Measurements from ENCODE around the gene MRPL34.
"Not testable (repeated sequence)": the region's sequence is repeated elsewhere in the genome, so short reads cannot be mapped to it uniquely, and the experiment has no call there.

Gene MRPL34

DNA sequence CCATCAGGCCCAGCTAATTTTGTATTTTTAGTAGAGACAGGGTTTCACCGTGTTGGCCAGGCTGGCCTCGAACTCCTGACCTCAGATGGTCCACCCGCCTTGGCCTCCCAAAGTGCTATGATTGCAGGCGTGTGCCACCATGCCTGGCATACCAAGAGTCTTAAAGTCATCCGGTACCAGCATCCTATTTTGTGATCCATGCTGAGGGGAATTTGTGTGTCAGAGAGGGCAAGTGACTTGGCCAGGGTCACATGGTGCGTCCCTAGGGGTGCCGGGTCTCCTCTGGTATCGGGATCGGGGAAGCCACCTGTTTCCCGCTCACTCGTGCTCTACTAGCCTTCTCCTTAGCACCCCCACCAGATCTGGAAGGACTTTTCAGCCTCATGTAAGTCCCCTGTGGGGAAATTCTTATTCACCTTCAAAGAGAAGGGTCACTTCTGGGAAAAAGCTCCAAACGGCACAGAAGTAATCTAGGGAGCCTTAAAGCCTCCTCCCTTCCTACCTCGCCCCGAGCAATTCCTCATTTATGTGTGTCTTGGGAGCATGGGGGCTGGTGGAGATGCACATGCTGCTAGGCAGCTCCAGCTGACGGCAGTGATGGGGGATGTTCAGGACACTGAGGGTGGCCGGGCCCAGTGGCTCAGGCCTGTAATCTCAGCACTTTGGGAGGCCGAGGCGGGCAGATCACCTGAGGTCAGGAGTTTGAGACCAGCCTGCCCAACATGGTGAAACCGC lies 30.1 kb upstream of the MRPL34 start:
- H3K27ac Mint-ChIP-seq: no peak overlapping the region
- no peaks in the 10 kb centered on the region for H3K27me3 Mint-ChIP-seq
- no peaks in the 10 kb centered on the region for H3K4me1 Mint-ChIP-seq
- no peak overlapping the region for H3K4me3 Mint-ChIP-seq
- no peaks in the 10 kb centered on the region for H3K9me3 Mint-ChIP-seq
- DNase-seq (no peak), ATAC-seq (no peak)
- H3K36me3 Mint-ChIP-seq (ENCODE audit: low read depth): peaks cover 23% of the 10 kb centered on the region

DNA sequence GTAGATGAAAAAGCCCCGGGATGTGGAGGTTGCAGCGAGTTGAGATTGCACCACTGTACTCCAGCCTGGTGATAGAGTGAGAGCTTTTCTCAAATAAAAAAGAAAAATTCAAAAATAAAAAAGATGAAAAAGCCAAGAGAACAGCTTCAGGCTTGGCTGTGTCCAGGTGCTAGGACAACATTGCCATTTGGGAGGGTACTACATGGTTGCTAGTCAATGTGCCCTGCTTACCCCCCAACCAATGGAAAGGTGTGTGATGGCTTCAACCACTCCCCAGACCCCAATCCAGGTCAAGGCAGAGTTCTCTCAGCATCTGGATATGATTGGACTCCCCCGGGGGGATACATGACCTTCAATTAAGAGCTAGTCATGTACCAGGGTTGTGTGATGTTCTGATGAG lies 26.2 kb upstream of the MRPL34 start:
- peaks cover 20% of the 10 kb centered on the region for H3K36me3 Mint-ChIP-seq (ENCODE audit: low read depth)
- no peak overlapping the region for H3K27ac Mint-ChIP-seq
- no peaks in the 10 kb centered on the region for H3K9me3 Mint-ChIP-seq
- DNase-seq (no peak), ATAC-seq (no peak)
- H3K27me3 Mint-ChIP-seq: no peaks in the 10 kb centered on the region
- no peak overlapping the region for H3K4me3 Mint-ChIP-seq
- peaks cover 10% of the 10 kb centered on the region for H3K4me1 Mint-ChIP-seq

DNA sequence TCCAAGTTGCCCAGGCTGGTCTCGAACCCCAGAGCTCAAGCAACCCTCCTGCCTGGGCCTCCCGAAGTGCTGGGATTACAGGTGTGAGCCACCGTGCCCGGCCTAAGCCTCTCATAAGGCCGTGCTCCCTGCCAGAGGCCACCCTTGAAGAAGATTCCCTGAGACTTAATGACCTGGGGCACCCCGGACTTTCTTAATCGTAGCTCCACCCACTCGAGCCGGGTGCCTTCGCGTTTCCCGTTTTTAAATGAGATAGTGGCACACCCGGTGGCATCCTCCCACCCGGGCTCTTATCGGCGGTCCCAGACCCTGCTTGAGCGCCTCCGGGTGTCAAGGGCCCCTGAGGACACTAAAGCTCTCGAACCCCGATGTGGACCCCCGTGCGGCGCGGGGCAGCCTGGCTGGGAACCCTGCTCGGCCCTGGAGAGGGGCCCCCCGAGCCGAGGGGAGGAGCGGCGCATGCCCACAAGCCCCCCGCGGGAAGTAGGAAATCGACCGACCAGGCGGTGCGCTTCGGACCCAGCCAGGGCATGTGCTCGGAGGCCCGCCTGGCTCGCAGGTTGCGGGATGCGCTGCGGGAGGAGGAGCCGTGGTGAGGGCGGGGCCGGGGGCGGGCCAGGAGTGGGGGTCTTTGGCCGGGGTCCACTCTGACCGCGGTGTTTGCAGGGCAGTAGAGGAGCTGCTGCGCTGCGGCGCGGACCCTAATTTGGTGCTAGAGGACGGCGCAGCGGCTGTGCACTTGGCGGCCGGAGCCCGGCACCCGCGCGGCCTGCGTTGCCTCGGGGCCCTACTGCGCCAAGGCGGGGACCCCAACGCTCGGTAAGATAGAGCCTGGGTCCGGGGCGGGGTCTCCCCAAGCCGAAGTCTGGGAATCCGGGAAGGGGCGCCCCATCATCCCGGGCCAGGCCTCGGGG lies 24.0 kb upstream of the MRPL34 start, which contains the start of gene ANKLE1:
Gene ANKLE1, plus strand, starts transcription at position 511 of the 914 bp plus-strand sequence. Its CDS starts 20 bp downstream, at position 531.
- Mint-ChIP-seq H3K27ac (peak within 1 kb of the TSS; percentile 80), H3K36me3 (ENCODE audit: low read depth) (peaks cover 24% of the 10 kb centered on the region), H3K27me3 (no peaks in the 10 kb centered on the region), H3K4me1 (peaks cover 10% of the 10 kb centered on the region), H3K9me3 (no peaks in the 10 kb centered on the region), H3K4me3 (peak within 1 kb of the TSS; percentile 90)
- DNase-seq (peak; percentile 84), ATAC-seq (peak; percentile 63)

DNA sequence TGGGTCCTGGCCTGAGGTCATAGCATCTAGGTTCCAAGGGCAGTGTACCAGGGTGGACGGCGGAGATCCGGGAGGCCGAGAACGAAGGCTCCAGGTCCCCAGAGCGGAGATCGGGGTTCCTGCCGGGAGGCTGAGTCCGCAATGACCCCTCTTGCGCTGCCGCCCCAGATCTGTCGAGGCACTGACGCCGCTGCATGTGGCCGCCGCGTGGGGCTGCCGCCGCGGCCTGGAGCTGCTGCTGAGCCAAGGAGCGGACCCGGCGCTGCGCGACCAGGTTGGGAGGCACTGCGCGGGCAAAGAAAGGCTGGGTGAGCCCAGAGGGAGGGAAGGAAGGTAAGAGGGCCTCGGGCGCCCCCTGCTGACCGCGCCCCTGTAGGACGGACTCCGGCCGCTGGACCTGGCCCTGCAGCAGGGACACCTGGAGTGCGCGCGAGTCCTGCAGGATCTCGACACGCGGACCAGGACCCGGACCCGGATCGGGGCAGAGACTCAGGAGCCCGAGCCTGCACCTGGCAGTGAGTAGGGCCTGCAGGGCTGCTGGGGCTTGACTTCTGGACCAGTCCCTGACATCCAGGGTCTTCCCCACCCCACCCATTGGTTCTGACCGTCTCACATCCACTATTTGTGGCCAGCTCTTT lies 23.1 kb upstream of the MRPL34 start:
- Mint-ChIP-seq H3K27ac (peak overlapping the region; percentile 80), H3K4me1 (peaks cover 10% of the 10 kb centered on the region), H3K27me3 (no peaks in the 10 kb centered on the region), H3K4me3 (peak overlapping the region; percentile 90), H3K36me3 (ENCODE audit: low read depth) (peaks cover 22% of the 10 kb centered on the region), H3K9me3 (no peaks in the 10 kb centered on the region)
- ATAC-seq (peak; percentile 86), DNase-seq (peak; percentile 89)

DNA sequence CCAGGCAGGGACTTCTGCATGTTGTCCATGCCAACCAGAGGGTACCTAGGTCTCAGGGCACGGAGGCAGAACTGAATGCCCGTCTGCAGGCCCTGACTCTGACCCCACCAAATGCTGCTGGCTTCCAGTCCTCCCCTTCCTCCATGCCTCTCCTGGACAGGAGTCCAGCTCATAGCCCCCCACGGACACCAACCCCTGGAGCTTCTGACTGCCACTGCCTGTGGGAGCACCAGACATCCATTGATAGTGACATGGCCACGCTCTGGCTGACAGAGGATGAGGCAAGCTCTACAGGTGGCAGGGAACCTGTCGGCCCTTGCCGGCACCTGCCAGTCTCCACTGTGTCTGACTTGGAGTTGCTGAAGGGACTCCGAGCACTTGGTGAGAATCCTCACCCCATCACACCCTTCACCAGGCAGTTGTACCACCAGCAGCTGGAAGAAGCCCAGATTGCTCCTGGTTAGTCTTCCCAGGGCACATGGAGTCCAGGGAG lies 22.1 kb upstream of the MRPL34 start:
- Mint-ChIP-seq H3K4me3 (peak overlapping the region; percentile 40), H3K4me1 (peaks cover 10% of the 10 kb centered on the region), H3K9me3 (no peaks in the 10 kb centered on the region), H3K27ac (no peak overlapping the region), H3K27me3 (no peaks in the 10 kb centered on the region), H3K36me3 (ENCODE audit: low read depth) (peaks cover 22% of the 10 kb centered on the region)
- no peak for DNase-seq
- ATAC-seq: no peak

DNA sequence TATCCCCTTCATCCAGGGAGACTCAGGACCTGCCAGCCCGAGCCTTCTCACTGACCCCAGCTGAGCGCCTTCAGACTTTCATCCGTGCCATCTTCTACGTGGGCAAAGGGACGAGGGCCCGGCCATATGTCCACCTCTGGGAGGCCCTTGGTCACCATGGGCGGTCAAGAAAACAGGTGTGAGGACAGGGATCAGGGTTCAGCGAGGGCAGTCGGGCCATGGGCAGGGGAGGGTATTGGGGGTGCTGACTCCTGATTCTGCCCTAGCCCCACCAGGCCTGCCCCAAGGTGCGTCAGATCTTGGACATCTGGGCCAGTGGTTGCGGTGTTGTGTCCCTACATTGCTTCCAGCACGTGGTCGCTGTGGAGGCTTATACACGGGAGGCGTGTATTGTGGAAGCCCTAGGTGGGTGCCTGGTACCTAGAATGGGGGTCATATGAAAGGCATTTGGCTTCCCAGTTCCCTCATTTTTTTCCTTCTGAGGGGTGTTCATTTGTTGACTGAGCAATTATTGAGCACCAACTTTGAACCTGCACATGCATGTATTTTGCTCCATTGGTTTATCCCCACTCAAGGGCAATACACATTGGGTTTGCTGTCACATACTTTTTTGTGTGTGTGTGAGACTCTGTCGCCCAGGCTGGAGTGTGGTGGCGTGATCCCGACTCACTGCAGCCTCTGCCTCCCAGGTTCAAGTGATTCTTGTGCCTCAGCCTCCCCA lies 20.1 kb upstream of the MRPL34 start:
- no peak for DNase-seq
- no peak for ATAC-seq
- Mint-ChIP-seq H3K27me3 (no peaks in the 10 kb centered on the region), H3K36me3 (ENCODE audit: low read depth) (peaks cover 20% of the 10 kb centered on the region), H3K4me3 (no peak overlapping the region), H3K27ac (no peak overlapping the region), H3K9me3 (no peaks in the 10 kb centered on the region), H3K4me1 (peaks cover 10% of the 10 kb centered on the region)

DNA sequence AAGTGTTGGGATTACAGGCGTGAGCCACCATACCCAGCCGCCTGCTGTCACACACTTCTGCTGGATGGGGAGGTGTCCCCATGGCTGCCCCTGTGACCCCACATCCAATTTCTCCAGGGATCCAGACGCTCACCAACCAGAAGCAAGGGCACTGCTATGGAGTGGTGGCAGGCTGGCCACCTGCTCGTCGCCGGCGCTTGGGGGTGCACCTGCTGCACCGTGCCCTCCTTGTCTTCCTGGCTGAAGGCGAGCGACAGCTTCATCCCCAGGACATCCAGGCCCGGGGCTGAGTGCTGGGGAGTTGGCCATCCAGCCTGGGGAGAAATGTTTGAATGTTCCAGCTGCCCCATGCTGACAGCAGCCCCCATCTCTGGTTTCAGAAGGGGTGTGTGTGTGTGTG lies 19.4 kb upstream of the MRPL34 start:
- Mint-ChIP-seq H3K4me3 (no peak overlapping the region), H3K27ac (no peak overlapping the region), H3K36me3 (ENCODE audit: low read depth) (peaks cover 20% of the 10 kb centered on the region), H3K9me3 (no peaks in the 10 kb centered on the region), H3K27me3 (no peaks in the 10 kb centered on the region), H3K4me1 (peaks cover 8% of the 10 kb centered on the region)
- DNase-seq (no peak), ATAC-seq (no peak)

DNA sequence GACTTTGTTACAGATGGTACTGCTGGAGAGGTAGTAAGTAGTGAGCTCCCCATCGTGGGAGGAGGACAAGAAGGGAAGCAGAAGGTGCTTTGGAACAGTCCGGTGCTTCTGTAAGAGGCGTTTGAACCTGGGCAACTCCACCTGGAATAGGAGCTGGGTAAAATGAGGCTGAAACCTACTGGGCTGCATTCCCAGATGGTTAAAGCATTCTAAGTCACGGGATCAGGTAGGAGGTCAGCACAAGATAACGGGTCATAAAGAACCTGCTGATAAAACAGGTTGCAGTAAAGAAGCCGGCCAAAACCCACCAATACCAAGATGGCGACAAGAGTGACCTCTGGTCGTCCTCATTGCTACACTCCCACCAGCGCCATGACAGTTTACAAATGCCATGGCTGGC lies 18.9 kb upstream of the MRPL34 start:
- peaks cover 20% of the 10 kb centered on the region for H3K36me3 Mint-ChIP-seq (ENCODE audit: low read depth)
- no peak overlapping the region for H3K4me3 Mint-ChIP-seq
- H3K4me1 Mint-ChIP-seq: peaks cover 5% of the 10 kb centered on the region
- DNase-seq: no peak
- no peak overlapping the region for H3K27ac Mint-ChIP-seq
- ATAC-seq: no peak
- no peaks in the 10 kb centered on the region for H3K9me3 Mint-ChIP-seq
- H3K27me3 Mint-ChIP-seq: no peaks in the 10 kb centered on the region

DNA sequence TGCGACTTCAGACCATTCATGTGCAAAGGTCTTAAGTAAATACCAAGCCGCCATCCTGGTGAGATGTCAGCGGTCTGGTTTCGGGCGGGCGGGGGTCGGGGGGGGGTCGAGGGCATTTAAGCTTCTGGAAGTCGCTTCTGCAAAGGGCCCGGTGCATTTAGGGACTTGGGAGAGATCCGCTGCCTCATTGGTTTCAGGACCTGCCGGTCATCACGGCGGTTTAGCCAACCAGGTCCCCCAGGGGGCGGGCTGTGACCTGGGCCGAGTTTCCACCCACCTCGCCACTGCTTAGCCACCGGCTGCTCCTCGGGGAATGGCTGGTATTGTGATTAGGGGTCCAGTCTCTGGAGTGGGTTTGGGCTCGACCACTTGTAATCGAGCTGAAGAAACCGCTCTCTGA lies 16.2 kb upstream of the MRPL34 start:
- ATAC-seq (no peak), DNase-seq (peak; percentile 72)
- H3K4me1 Mint-ChIP-seq: peaks cover 10% of the 10 kb centered on the region
- H3K36me3 Mint-ChIP-seq (ENCODE audit: low read depth): peaks cover 15% of the 10 kb centered on the region
- H3K27me3 Mint-ChIP-seq: no peaks in the 10 kb centered on the region
- H3K9me3 Mint-ChIP-seq: no peaks in the 10 kb centered on the region
- H3K27ac Mint-ChIP-seq: no peak overlapping the region
- H3K4me3 Mint-ChIP-seq: no peak overlapping the region

DNA sequence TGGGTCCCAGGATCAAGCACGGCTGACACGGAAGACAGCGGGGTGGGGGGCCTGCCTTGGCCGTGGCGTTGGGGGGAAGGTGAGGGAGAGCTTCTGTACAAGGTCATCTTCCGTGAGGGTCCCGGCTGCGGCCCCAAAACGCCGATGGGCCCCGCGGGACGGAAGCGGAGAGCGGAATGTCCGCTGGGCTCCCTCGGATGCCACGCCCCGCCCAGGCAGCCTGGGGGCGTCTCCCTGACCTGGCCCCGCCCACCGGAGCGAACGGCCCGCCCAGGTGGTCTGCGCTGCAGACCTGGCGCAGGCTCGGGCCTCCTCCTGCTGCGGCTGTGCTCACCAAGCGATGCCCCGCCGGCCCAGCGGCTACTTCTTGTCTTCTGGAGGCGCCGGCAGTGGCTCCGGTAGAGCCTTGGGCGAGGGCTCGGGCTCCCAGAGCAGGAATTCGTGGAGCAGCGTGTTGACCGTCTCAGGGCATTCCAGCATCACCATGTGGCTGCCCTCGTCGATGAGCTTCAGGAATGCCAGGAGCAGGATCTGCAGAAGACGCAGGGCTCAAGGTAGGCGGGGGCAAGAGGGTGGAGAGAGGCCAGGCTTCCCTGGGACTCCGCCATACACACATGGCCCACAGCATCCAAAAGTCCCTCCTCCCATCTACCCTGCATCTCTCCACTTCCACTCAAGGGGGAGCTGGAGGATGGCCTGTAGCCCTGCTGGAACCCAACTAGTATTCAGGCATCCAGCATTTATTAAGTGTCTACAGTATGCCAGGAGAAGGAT lies 13.2 kb upstream of the MRPL34 start:
- peak; percentile 96 for ATAC-seq
- Mint-ChIP-seq H3K9me3 (no peaks in the 10 kb centered on the region), H3K27me3 (no peaks in the 10 kb centered on the region), H3K4me1 (peaks cover 19% of the 10 kb centered on the region), H3K36me3 (ENCODE audit: low read depth) (peaks cover 8% of the 10 kb centered on the region), H3K4me3 (peak overlapping the region; percentile 89), H3K27ac (peak overlapping the region; percentile 81)
- DNase-seq: peak; percentile 90

DNA sequence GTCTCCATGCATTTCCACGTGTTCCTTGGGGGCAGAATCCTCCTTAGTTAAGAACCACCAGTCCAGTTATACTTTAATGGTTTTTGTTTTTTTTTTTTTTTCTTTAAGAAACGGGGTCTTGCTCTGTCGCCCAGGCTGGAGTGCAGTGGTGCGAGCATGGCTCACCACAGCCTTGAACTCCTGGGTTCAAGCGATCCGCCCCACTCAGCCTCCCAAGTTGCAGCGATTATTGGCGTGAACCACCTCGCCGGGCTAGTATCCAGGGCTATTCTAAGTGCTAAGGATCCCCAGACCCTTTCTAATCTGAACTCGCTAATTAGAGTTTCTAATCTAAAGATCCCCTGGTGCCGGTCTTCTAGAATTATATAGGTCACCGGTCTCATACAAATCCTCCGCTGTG lies 12.1 kb upstream of the MRPL34 start:
- DNase-seq: no peak
- peaks cover 19% of the 10 kb centered on the region for H3K4me1 Mint-ChIP-seq
- no peaks in the 10 kb centered on the region for H3K9me3 Mint-ChIP-seq
- peaks cover 13% of the 10 kb centered on the region for H3K36me3 Mint-ChIP-seq (ENCODE audit: low read depth)
- no peak overlapping the region for H3K4me3 Mint-ChIP-seq
- H3K27me3 Mint-ChIP-seq: no peaks in the 10 kb centered on the region
- no peak overlapping the region for H3K27ac Mint-ChIP-seq
- ATAC-seq: no peak

DNA sequence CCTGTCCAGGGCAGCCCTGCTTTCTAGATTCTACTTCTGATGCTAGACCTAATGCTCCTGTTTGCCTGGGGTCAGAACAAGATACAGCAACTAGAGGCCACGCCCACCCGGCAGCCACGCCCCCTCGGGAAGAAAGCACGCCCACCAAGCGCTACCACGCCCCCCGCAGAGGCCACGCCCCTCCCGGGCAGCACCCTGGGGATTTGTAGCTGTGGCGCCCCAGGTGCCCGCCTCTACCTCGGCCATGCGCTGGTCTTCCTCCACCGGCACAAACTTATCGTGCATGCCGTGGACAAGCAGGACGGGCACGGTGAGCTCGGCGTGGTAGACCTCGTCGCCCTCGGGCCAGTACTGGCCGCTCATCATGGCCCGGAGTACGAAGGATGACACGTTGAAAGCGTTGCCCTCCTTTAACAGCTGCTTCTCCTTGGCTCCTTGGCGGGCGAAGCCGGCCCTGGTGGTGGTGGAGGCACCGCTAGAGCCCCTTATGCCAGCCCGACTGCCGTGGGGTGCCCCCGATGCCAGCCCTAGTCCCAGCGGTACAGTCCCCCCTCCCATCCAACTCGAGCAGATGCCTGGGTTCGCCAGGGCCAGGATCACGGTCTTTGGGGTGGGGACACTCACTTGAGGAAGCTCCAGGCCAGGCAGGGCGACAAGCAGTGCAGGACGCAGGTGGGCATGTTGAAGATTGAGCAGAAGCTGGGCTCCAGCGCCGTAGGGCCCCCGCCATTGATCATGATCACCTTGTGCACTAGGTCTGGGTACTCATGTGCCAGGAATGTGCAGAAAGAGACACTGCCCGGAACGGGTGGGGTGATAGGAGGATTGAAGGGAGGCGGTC lies 11.4 kb upstream of the MRPL34 start:
- H3K36me3 Mint-ChIP-seq (ENCODE audit: low read depth): peaks cover 16% of the 10 kb centered on the region

DNA sequence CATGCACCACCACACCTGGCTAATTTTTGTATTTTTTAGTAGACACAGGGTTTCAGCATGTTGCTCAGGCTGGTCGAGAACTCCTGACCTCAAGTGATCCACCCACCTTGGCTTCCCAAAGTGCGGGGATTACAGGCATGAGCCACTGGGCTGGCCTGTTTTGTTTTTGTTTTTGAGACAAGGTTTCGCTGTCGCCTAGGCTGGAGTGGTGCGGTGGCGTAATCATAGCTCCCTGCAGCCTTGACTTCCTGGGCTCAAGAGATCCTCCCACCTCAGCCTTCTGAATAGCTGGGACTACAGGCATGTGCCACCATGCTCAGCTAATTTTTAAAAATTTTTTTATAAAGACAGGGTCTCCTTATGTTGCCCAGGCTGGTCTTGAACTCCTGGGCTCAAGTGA lies 10.1 kb upstream of the MRPL34 start:
- H3K36me3 Mint-ChIP-seq (ENCODE audit: low read depth): peaks cover 16% of the 10 kb centered on the region
- H3K9me3 Mint-ChIP-seq, H3K4me3 Mint-ChIP-seq, H3K27ac Mint-ChIP-seq, H3K27me3 Mint-ChIP-seq, ATAC-seq, DNase-seq: not testable (repeated sequence)
- peaks cover 19% of the 10 kb centered on the region for H3K4me1 Mint-ChIP-seq

More for the DNA sequence above, 11.4 kb upstream of the MRPL34 start:
- Mint-ChIP-seq H3K27ac (no peak overlapping the region), H3K27me3 (no peaks in the 10 kb centered on the region), H3K4me1 (peaks cover 19% of the 10 kb centered on the region), H3K9me3 (no peaks in the 10 kb centered on the region), H3K4me3 (no peak overlapping the region)
- peak; percentile 76 for DNase-seq
- ATAC-seq: no peak

All from activated naive CD8-positive, alpha-beta T cell treated with anti-CD3 and anti-CD28 coated beads, Interleukin-2, amount 50 U/mL, for 24 hours (primary cell).